ENCODE data around the gene BICRA. TPM values are rescaled to one million over a fixed set of nuclear protein-coding genes. Genes with fewer than 3 reads are reported as not detected.

BICRA gene
- total and polyA plus RNA-seq, 2 of the 8 experiments (the other 6 are each of a cell fraction or from before 2014, with no cell fraction given), result 1.5 to 29.2 TPM

DNA sequence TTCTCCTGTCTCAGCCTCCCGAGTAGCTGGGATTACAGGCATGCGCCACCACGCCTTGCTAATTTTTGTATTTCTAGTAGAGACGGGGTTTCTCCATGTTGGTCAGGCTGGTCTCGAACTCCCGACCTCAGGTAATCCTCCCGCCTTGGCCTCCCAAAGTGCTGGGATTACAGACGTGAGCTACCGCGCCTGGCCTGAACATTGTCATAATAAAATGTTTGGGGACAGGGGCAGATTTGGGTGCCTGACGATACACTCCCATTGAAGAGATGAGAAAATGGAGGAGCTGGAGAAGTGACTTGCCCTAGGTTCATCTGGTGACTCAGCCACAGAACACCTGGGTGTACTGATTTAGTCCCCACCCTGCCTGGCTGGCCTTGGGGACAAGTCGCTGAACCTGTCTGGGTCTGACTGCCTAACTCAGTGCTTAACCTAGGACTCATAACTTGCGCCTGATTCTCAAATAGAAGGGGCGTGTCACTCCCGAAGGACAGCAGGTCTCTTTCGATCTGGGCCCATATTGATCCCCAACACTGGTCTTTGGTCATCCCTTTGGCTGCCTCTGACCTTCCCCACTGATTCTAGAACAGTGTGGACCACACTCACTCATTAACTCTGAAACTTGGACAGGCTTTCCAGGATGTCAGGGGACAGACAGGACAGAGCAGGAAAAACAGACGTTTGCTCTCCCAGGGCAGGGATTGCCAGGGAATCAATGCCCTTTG is 7.6 kb upstream of the BICRA start:
- H2BK12ac ChIP-seq (ENCODE audit: low read depth, low read length), result no peak overlapping the region
- DNase-seq (ENCODE audit: low read depth in 1 of 2, low spot score in 2 of 2) (no peak), FAIRE-seq (no peak)
- 87% methylated on average over 17 of the region's 17 CpGs; no CpG with 5 or more reads in 1 of the 2 experiments for WGBS, 2 experiments (ENCODE audit: extremely low coverage in 1 of 2, insufficient coverage in 1 of 2, insufficient read length in 1 of 2, insufficient replicate concordance in 2 of 2, low coverage in 1 of 2, low lambda C conversion rate in 2 of 2, missing lambda C conversion rate in 1 of 2)
- no peaks in the 10 kb centered on the region for H4K20me1 ChIP-seq (replicated peaks in 1 of 2; ENCODE audit: control insufficient read depth in 1 of 2, insufficient read depth in 2 of 2, low read length in 2 of 2)
- H2BK20ac ChIP-seq (ENCODE audit: low read length), result no peak overlapping the region
- peak overlapping the region; percentile 78 to 81 for H3K4me2 ChIP-seq (ENCODE audit: insufficient read depth in 1 of 2, low read depth in 2 of 2, low read length in 2 of 2)
- no peak overlapping the region for H2AFZ ChIP-seq (ENCODE audit: low read length)
- no peak overlapping the region for H3K9ac ChIP-seq (replicated peaks in 1 of 4; ENCODE audit: extremely low read depth in 1 of 4, low read depth in 3 of 4, low read length in 3 of 4)
- peak overlapping the region in 3 of 4 experiments; percentile 61 to 71 (median 69); a peak in 5 of 8 replicates for H3K4me3 ChIP-seq (ENCODE audit: extremely low read depth in 1 of 4, insufficient read depth in 2 of 4, low read depth in 3 of 4, low read length in 4 of 4)
- peaks cover 0 to 6% (median 4%) of the 10 kb centered on the region in 4 experiments; a peak in 6 of 7 replicates for H3K4me1 ChIP-seq (replicated peaks in 1 of 4; ENCODE audit: control insufficient read depth in 3 of 4, insufficient read depth in 4 of 4, low read length in 3 of 4)
- no peak overlapping the region for H3K4ac ChIP-seq (replicated peaks; ENCODE audit: insufficient read length, low read depth, low read length)
- H3K79me1 ChIP-seq (ENCODE audit: low read depth, low read length), result no peaks in the 10 kb centered on the region
- H3K56ac ChIP-seq (replicated peaks; ENCODE audit: insufficient read length, low read depth, low read length), result no peak overlapping the region
- no peaks in the 10 kb centered on the region for H3K9me3 ChIP-seq (ENCODE audit: insufficient read depth in 2 of 2, low read depth in 1 of 2, low read length in 1 of 2)
- H3K23ac ChIP-seq (ENCODE audit: insufficient read length), result no peak overlapping the region
- H3K23me2 ChIP-seq (ENCODE audit: low read depth, low read length), result peaks cover 10% of the 10 kb centered on the region; the same call in 1 of the 2 replicates
- no peak overlapping the region for H3K27ac ChIP-seq (ENCODE audit: low read depth, low read length)
- no peak overlapping the region for H4K8ac ChIP-seq (ENCODE audit: extremely low read depth, insufficient read depth, low read length)
- H4K91ac ChIP-seq (replicated peaks; ENCODE audit: insufficient read length, low read length), result no peak overlapping the region
- no peak overlapping the region for H3K14ac ChIP-seq (ENCODE audit: insufficient read length)
- no peak overlapping the region for H4K5ac ChIP-seq (ENCODE audit: insufficient read length, low read depth, low read length)
- H3K27me3 ChIP-seq (replicated peaks in 1 of 4; ENCODE audit: control insufficient read depth in 3 of 4, extremely low read depth in 1 of 4, insufficient read depth in 3 of 4, low read length in 3 of 4), result no peaks in the 10 kb centered on the region
- no peak overlapping the region for H3K18ac ChIP-seq (ENCODE audit: extremely low read depth, low read length)
- 0 out of 2 replicates have a peak overlapping the region, but pooled peaks have one; percentile 46 for H2AK5ac ChIP-seq (ENCODE audit: low read depth, low read length)
- no peaks in the 10 kb centered on the region for H3K36me3 ChIP-seq (ENCODE audit: control insufficient read depth in 2 of 4, insufficient read depth in 4 of 4, low read length in 3 of 4)
- ChIA-PET CTCF (ENCODE audit: partially characterized antibody) (interaction anchor here (0.8 to 1.5 kb wide), 6 partner anchors 10 to 355 kb away, joined by 3 to 5 read pairs (median 3); no protein-coding TSS in a partner anchor), POLR2A (ENCODE audit: partially characterized antibody) (interaction anchor here (1.0 to 5.0 kb wide), 4 partner anchors 11 to 173 kb away, joined by 3 to 57 read pairs (median 13); no protein-coding TSS in a partner anchor)
- H3K79me2 ChIP-seq (ENCODE audit: control insufficient read depth in 1 of 2, insufficient read depth in 2 of 2, low read length in 2 of 2), result no peaks in the 10 kb centered on the region
- H2BK120ac ChIP-seq (replicated peaks; ENCODE audit: low read depth, low read length), result no peak overlapping the region
- H2BK5ac ChIP-seq (ENCODE audit: low read depth, low read length), result no peak overlapping the region; the same call in 1 of the 2 replicates
- H2BK15ac ChIP-seq (ENCODE audit: low read length), result no peak overlapping the region
- TF ChIP-seq TCF12 (IDR thresholded peaks at IDR 0.05; ENCODE audit: low read depth, low read length), result no peak
- TF ChIP-seq, protein P1, sequence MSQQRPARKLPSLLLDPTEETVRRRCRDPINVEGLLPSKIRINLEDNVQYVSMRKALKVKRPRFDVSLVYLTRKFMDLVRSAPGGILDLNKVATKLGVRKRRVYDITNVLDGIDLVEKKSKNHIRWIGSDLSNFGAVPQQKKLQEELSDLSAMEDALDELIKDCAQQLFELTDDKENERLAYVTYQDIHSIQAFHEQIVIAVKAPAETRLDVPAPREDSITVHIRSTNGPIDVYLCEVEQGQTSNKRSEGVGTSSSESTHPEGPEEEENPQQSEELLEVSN (IDR thresholded peaks at IDR 0.05), result no peak
- TF ChIP-seq RFX5 (IDR thresholded peaks at IDR 0.05; ENCODE audit: borderline replicate concordance, low read depth, low read length), result no peak
- no peak for TF ChIP-seq SUZ12 (IDR thresholded peaks at IDR 0.05; ENCODE audit: low read length)
- no peak for TF ChIP-seq ASH2L (IDR thresholded peaks at IDR 0.05; ENCODE audit: low read length)
- TF ChIP-seq CEBPB (IDR thresholded peaks at IDR 0.05; ENCODE audit: low read depth, low read length), result no peak
- no peak for TF ChIP-seq MAFK (IDR thresholded peaks at IDR 0.05; ENCODE audit: low read depth, low read length)
- TF ChIP-seq JUND (IDR thresholded peaks at IDR 0.05; ENCODE audit: low read length), result no peak
- TF ChIP-seq PHF8 (conservative IDR thresholded peaks at IDR 0.05; ENCODE audit: low read depth, low read length), result no peak
- TF ChIP-seq EZH2 (IDR thresholded peaks at IDR 0.05; ENCODE audit: low read depth, low read length, severe bottlenecking), result no peak
- TF ChIP-seq CREB1 (IDR thresholded peaks at IDR 0.05), result no peak
- TF ChIP-seq RBBP5 (IDR thresholded peaks at IDR 0.05; ENCODE audit: borderline replicate concordance, low read depth, low read length), result no peak

All from H1 (cell line).